GM21576 (cell line): ENCODE results near the gene PNPLA7.

Source experiments
- ATAC-seq: cut with Tn5 transposase; IDR thresholded peaks from one replicate; pipeline ENCODE4 v1.9.1; 2021; ENCODE audit warnings: mild to moderate bottlenecking, moderate library complexity; ENCODE audit not compliant: unreplicated experiment

The PNPLA7 gene

GRCh38 chr9:137497921-137498719 lies 52.1 kb downstream of the PNPLA7 start:
- no peak for ATAC-seq

DNA sequence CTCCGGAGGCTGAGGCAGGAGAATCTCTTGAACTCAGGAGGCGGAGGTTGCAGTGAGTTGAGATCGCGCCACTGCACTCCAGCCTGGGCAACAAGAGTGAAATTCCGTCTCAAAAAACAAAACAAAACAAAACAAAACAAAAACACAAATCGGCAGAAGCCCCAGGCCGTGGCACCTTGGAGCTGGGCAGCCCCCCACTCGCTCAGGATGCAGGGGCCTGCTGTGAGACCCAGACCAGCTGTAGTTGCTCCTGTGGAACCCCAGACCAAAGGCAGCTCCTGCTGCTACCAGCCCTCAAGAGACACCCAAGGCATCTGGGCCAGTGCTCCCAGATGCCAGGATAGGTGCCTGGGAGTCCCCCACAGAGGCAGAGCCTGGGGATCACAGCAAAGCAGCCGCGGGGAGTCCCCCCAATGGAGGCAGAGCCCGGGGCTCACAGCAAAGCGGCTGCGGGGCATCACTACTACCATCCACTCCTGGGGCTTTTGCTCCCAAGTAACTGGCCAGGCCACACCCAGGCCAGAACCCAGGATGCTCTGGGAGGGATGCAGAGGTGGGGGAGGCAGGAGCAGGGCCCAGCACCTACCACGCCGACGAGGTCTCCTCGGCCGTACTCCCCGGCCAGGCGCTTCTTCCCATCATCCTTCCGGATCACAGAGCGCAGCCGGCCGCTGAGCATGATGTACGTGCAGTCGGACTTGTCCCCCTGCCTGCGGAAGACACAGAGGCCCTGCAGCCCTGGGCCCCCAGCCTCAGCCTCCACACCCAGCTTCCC lies 53.4 kb downstream of the PNPLA7 start:
- no peak for ATAC-seq

DNA sequence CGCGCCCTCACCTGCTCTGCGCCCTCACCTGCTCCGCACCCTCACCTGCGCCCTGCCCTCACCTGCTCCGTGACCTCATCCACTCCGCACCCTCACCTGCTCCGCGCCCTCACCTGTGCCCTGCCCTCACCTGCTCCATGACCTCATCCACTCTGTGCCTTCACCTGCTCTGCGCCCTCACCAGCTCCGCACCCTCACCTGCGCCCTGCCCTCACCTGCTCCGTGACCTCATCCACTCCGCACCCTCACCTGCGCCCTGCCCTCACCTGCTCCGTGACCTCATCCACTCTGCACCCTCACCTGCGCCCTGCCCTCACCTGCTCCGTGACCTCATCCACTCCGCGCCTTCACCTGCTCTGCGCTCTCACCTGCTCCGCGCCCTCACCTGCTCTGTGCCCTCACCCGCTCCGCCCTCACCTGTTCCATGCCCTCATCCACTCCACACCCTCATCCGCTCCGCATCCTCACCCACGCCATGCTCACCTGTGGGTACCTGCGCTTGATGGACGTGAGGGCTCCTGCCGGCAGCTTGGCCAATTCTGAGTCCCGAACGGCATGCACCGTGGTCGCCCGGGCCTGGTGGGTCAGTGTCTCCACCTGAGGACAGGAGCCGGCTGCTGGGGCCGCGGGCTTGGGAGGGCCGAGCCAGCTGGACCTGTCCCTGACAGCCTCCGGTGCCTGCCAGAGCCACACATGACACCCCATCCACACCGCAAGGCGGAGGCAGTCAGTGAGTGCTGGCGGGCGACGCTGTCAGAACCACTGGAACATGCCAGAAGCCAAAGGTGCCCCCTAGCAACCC lies 55.5 kb downstream of the PNPLA7 start:
- ATAC-seq, result no peak

GRCh38 chr9:137494104-137494544 lies 56.1 kb downstream of the PNPLA7 start:
- ATAC-seq, result no peak

- no peak for ATAC-seq
Measured at GRCh38 chr9:137493364-137494103, 56.7 kb downstream of the PNPLA7 start.

DNA sequence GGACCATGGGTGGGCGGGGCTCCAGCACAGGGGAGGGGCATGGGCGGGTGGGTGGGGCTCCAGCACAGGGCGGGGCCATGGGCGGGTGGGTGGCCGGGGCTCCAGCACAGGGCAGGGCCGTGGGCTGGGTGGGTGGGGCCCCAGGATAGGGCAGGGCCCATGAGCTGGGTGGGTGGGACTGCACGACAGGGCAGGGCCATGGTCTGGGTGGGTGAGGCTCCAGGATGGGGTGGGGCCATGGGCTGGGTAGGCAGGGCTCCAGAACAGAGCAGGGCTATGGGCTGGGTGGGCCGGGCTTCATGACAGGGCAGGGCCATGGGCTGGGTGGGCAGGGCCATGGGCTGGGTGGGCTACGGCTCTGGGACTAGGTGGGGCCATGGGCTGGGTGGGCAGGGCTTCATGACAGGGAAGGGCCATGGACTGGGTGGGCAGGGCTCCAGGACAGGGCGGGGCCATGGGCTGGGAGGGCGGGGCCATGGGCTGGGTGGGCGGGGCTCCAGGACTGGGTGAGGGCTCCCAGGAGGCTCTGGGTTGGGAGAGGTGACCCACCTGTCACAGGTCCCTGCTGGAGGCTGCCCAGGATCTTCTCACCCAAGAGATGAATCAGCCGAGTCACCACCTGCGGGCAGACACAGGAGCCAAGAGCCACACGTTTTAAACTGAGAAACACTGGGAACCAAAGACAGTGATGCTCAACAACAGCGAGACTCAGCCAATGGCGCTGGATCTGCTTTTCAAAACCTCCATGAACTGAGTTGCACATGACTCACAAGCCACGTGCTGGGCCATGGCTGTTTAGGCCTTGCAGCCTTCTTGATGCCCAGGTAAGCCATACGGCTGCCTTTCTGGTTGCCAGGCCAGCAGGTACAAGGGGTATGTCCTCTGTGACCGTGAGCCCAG lies 57.5 kb downstream of the PNPLA7 start:
- no peak for ATAC-seq

DNA sequence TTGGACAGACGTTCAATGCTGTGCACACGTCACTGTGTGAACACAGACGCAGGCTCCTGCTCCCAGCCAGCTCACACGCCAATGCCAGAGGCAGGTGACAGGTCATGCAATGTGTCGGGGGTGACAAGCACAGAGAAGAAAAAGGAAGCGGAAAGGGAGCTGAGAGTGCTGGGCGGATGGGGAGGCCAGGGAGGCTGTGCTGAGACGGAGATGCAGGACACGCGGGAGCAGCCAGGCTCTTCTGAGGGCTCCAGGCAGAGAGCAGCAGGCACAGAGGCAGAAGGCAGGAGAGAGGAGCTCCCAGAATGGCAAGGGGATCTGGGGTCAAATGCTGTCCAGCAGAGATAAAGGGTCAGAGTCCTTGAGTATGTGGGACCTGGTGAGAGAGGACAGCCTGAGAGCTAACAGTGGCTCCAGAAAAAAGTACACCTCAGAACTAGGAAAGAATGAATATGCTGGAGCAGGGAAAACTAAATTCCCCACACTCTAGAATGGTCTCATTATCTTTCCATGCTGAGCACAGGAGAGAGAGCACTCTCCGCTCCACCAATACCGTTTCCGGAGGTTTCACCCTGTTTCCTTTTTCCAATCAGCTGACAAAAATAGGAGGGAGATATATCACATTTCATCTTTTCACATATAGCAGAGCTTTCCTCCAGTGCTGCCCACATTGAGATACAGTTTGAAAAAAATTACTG lies 58.3 kb downstream of the PNPLA7 start:
- ATAC-seq, result no peak

GRCh38 chr9:137490532-137491186 lies 59.5 kb downstream of the PNPLA7 start:
- no peak for ATAC-seq

DNA sequence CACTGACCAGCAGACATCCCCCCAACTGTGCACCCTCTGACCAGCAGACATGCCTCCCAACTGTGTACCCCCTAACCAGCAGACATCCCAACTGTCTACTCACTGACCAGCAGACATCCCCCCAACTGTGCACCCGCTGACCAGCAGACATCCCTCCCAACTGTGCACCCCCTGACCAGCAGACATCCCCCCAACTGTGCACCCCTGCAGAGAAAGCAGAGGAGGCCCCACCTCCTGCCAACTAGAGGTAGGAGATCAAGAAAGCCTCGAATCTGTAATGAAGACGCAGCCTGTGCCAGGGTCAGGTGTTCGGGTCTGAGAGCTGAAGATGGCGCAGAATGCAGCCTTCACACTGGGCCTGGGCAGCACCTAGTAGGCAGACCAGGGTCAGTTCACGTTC lies 61.3 kb downstream of the PNPLA7 start:
- no peak for ATAC-seq

DNA sequence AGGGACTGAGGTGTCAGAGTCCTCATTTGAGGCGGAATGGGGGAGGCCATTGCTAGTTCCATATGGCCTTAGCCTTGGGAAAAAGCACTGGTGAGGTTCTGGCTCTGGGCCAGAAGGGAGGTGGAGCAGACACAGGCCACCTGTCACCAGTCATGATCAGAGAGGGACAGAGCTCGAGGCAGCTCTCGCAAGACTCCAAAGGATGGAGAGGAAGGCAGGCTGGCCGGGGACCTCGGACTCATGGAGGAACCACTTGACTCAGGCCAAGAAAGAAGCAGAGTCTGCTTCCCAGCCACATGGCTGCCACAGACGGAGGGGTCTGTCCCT lies 61.9 kb downstream of the PNPLA7 start:
- ATAC-seq, result no peak

DNA sequence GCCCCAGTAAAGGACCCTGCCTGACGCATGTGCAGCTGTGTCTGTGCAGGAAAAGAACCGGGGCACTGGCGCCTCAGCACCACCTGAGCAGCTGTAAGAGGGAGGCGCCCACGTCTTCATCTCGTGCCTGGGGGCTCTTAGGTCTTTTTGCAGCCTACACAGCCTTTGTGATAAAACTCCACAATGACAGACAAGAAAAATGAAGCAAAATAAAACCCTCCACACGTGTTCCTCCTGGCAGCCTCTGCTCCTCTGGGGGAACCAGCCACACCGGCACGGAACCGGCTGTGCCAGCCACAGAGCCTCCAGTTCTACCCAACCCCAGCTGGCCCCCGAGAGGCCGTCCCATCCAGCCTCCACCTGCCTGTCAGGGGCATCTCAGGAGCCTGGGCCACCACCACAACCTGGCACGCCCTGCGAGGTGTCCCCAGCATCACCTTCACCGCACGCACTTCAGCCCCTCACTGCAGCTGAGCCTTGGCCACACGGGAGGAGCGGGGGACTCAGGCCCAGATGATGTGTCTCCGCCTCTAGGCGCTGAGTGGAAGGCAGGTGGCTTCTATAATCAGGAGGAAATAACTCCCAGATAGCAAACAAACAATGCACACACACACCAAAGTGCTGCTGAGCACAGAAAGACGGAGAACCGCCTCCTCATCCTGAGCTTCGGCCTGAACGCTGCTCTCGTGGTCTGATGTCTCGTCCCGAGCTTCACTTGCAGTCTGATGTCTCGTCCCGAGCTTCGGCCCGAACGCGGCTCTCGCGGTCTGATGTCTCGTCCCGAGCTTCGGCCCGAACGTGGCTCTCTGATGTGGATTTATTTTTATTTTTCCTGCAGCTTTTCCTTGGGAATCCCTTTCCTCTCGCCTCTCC lies 62.5 kb downstream of the PNPLA7 start:
- no peak for ATAC-seq

- ATAC-seq, result no peak
Measured at GRCh38 chr9:137486545-137487453, 63.4 kb downstream of the PNPLA7 start.

DNA sequence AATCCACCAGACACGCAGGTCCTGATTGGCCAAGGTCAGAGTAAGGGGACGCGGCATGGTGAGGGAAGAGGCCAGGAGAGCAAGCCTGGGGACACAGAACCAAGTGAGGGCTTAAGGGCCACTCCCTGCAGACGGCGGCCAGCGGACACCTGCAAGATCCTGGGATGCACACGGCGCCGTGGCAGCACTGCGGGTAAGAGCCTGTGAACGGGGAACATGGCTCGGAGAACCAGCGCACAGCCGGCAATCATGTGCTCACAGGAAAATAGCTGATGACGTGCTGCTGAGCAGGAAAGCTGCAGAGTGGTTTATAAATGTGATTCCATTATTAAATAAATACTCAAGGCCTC lies 64.1 kb downstream of the PNPLA7 start:
- no peak for ATAC-seq

GRCh38 chr9:137485343-137486140 lies 64.7 kb downstream of the PNPLA7 start:
- no peak for ATAC-seq

- ATAC-seq, result no peak
Measured at GRCh38 chr9:137484551-137485315, 65.5 kb downstream of the PNPLA7 start.
